ENCODE measurements around the gene FGD5. TPM values are rescaled to one million over a fixed set of nuclear protein-coding genes. Genes with fewer than 3 reads are reported as not detected.

Gene FGD5
- total RNA-seq, 1 experiment from 2014 or later, result not detected

- DNase-seq, result no peak
- Histone ChIP-seq H3K4me1 (no peaks in the 10 kb centered on the region), H3K4me3 (no peak overlapping the region), H3K27me3 (peaks cover 4% of the 10 kb centered on the region; the same call in 1 of the 2 replicates), H3K36me3 (no peaks in the 10 kb centered on the region), H3K9me3 (replicated peaks) (no peaks in the 10 kb centered on the region), H3K27ac (no peak overlapping the region)
Measured at GRCh38 chr3:14861446-14862302, 42.9 kb downstream of the FGD5 start.

GRCh38 chr3:14862303-14862660 is 43.5 kb downstream of the FGD5 start:
- Histone ChIP-seq H3K4me1 (no peaks in the 10 kb centered on the region), H3K9me3 (replicated peaks) (no peaks in the 10 kb centered on the region), H3K36me3 (no peaks in the 10 kb centered on the region), H3K27ac (no peak overlapping the region), H3K4me3 (no peak overlapping the region), H3K27me3 (peaks cover 5% of the 10 kb centered on the region; the same call in 1 of the 2 replicates)
- DNase-seq, result no peak

- Histone ChIP-seq H3K36me3 (no peaks in the 10 kb centered on the region), H3K9me3 (replicated peaks) (no peaks in the 10 kb centered on the region), H3K4me3 (no peak overlapping the region), H3K27ac (no peak overlapping the region), H3K27me3 (peaks cover 5% of the 10 kb centered on the region; the same call in 1 of the 2 replicates), H3K4me1 (no peaks in the 10 kb centered on the region)
- DNase-seq, result no peak
Measured at GRCh38 chr3:14862661-14863230, 44.0 kb downstream of the FGD5 start.

GRCh38 chr3:14863333-14864100 is 44.8 kb downstream of the FGD5 start:
- DNase-seq, result no peak
- no peak overlapping the region for H3K4me3 ChIP-seq
- H3K27me3 ChIP-seq, result peaks cover 5% of the 10 kb centered on the region; the same call in 1 of the 2 replicates
- H3K27ac ChIP-seq, result no peak overlapping the region
- H3K36me3 ChIP-seq, result no peaks in the 10 kb centered on the region
- H3K4me1 ChIP-seq, result no peaks in the 10 kb centered on the region
- no peaks in the 10 kb centered on the region for H3K9me3 ChIP-seq (replicated peaks)

- H3K27me3 ChIP-seq, result peaks cover 5% of the 10 kb centered on the region
- no peaks in the 10 kb centered on the region for H3K9me3 ChIP-seq (replicated peaks)
- no peaks in the 10 kb centered on the region for H3K4me1 ChIP-seq
- H3K27ac ChIP-seq, result no peak overlapping the region
- H3K36me3 ChIP-seq, result no peaks in the 10 kb centered on the region
- H3K4me3 ChIP-seq, result no peak overlapping the region
- no peak for DNase-seq
Measured at GRCh38 chr3:14864131-14864530, 45.4 kb downstream of the FGD5 start.

GRCh38 chr3:14866627-14867026 is 47.9 kb downstream of the FGD5 start:
- H3K36me3 ChIP-seq, result no peaks in the 10 kb centered on the region
- H3K4me1 ChIP-seq, result no peaks in the 10 kb centered on the region
- no peak overlapping the region for H3K27ac ChIP-seq
- H3K27me3 ChIP-seq, result peaks cover 5% of the 10 kb centered on the region
- no peaks in the 10 kb centered on the region for H3K9me3 ChIP-seq (replicated peaks)
- no peak overlapping the region for H3K4me3 ChIP-seq
- no peak for DNase-seq

- H3K27me3 ChIP-seq, result peaks cover 5% of the 10 kb centered on the region
- no peaks in the 10 kb centered on the region for H3K9me3 ChIP-seq (replicated peaks)
- DNase-seq, result no peak
- no peaks in the 10 kb centered on the region for H3K4me1 ChIP-seq
- H3K36me3 ChIP-seq, result no peaks in the 10 kb centered on the region
- H3K4me3 ChIP-seq, result no peak overlapping the region
- no peak overlapping the region for H3K27ac ChIP-seq
Measured at GRCh38 chr3:14867936-14868570, 49.3 kb downstream of the FGD5 start.

- no peaks in the 10 kb centered on the region for H3K36me3 ChIP-seq
- DNase-seq, result no peak
- no peak overlapping the region for H3K27ac ChIP-seq
- no peaks in the 10 kb centered on the region for H3K4me1 ChIP-seq
- H3K4me3 ChIP-seq, result no peak overlapping the region
- no peaks in the 10 kb centered on the region for H3K9me3 ChIP-seq (replicated peaks)
- peaks cover 5% of the 10 kb centered on the region for H3K27me3 ChIP-seq
Measured at GRCh38 chr3:14869917-14870782, 51.4 kb downstream of the FGD5 start.

- H3K4me1 ChIP-seq, result no peaks in the 10 kb centered on the region
- H3K27ac ChIP-seq, result no peak overlapping the region
- H3K36me3 ChIP-seq, result no peaks in the 10 kb centered on the region
- peaks cover 5% of the 10 kb centered on the region for H3K27me3 ChIP-seq
- no peaks in the 10 kb centered on the region for H3K9me3 ChIP-seq (replicated peaks)
- no peak overlapping the region for H3K4me3 ChIP-seq
- no peak for DNase-seq
Measured at GRCh38 chr3:14870783-14871060, 52.0 kb downstream of the FGD5 start.

GRCh38 chr3:14871456-14872200 is 52.9 kb downstream of the FGD5 start:
- Histone ChIP-seq H3K4me3 (no peak overlapping the region), H3K4me1 (no peaks in the 10 kb centered on the region), H3K27ac (no peak overlapping the region), H3K36me3 (no peaks in the 10 kb centered on the region), H3K27me3 (peaks cover 1% of the 10 kb centered on the region; the same call in 1 of the 2 replicates), H3K9me3 (replicated peaks) (no peaks in the 10 kb centered on the region)
- no peak for DNase-seq

GRCh38 chr3:14872706-14873105 is 53.9 kb downstream of the FGD5 start:
- Histone ChIP-seq H3K4me3 (no peak overlapping the region), H3K27ac (no peak overlapping the region), H3K36me3 (no peaks in the 10 kb centered on the region), H3K4me1 (no peaks in the 10 kb centered on the region), H3K9me3 (replicated peaks) (no peaks in the 10 kb centered on the region), H3K27me3 (no peaks in the 10 kb centered on the region; the same call in none of the 2 replicates)
- DNase-seq, result no peak

GRCh38 chr3:14874784-14875183 is 56.0 kb downstream of the FGD5 start:
- DNase-seq, result no peak
- Histone ChIP-seq H3K27ac (no peak overlapping the region), H3K27me3 (no peaks in the 10 kb centered on the region; the same call in 1 of the 2 replicates), H3K4me3 (no peak overlapping the region), H3K4me1 (no peaks in the 10 kb centered on the region), H3K9me3 (replicated peaks) (no peaks in the 10 kb centered on the region), H3K36me3 (no peaks in the 10 kb centered on the region)

GRCh38 chr3:14875411-14876175 is 56.8 kb downstream of the FGD5 start:
- no peaks in the 10 kb centered on the region; the same call in 1 of the 2 replicates for H3K27me3 ChIP-seq
- H3K9me3 ChIP-seq (replicated peaks), result no peaks in the 10 kb centered on the region
- no peak overlapping the region for H3K27ac ChIP-seq
- DNase-seq, result no peak
- H3K4me3 ChIP-seq, result no peak overlapping the region
- no peaks in the 10 kb centered on the region for H3K4me1 ChIP-seq
- no peaks in the 10 kb centered on the region for H3K36me3 ChIP-seq
